ENCODE measurements around the gene YIPF3.
"Not testable (repeated sequence)": the region's sequence is repeated elsewhere in the genome, so short reads cannot be mapped to it uniquely, and the experiment has no call there.

Gene YIPF3

GRCh38 chr6:43491750-43492661 lies 24.7 kb downstream of the YIPF3 start:
- DNase-seq = no peak

- DNase-seq = no peak
Observed at GRCh38 chr6:43490523-43490939, 26.2 kb downstream of the YIPF3 start.

DNA sequence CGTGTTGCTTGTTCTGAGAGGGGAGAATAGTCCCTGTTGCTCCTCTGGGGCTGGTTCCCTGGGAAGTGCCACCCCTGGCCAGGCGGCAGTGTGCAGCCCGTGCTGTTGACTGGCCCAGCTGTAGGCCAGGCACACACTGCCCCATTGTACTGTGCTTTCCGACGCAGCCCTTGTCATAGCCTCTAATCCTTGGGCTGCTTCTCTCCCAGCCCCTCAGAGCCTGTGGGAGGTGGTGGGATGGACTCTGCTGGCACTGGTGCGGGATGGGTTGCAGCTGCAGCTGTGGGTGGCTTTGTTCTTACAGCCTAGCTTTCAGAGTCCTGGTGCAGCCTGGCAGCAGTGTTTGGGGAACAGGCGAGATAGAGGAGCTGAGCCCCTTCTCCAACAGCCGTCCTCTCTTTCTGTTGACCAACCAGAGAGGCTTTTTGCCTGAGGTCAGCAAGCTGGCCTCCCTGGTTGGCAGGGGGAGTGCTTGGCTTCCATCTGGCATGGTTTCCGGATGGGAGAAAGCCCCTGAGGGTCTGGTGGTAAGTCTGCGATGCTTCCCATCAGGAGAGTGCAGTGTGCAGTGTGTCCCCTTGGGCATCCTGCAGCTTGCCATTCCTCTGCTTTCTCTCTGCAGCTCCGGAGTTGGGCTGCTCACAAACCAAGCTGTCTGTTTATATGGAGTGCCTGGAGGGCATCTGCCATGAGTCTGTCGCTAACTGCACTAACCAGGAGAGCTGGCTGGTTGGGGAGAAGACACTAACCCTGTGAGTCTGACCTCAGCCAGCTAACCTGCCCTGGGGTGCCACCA lies 27.3 kb downstream of the YIPF3 start:
- DNase-seq = no peak

DNA sequence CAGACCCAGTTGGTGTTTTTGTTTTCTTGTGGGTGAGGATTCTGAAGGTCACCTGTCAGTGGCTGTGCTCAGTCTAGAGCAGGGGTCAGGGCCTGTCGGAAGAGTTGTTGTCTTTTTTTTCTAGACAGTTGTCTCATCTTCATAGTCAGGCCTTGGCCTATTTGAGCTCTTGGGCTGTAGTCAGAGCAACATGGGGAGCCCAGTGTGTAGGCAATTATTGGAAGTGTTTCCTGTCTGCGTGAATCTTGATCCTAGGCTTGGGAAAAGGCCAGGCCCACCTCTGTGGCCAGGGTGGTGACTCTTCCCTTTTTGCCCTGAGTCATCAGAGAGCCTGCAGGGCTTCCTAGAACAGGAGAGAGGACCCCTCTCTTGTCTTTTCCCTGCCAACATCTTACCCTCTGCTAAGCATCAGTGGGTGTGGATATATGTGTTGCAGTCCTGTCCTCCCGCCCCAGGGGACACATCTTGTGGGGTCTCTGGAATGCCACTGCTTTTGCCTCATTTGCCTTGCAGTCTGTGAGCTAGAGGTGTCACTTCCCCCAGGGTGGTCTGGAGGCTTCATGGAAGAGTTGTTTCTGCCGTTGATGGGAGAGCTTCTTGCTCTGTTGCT lies 28.0 kb downstream of the YIPF3 start:
- DNase-seq = no peak

GRCh38 chr6:43481591-43482236 lies 35.0 kb downstream of the YIPF3 start:
- DNase-seq = no peak

GRCh38 chr6:43481075-43481474 lies 35.7 kb downstream of the YIPF3 start:
- DNase-seq = no peak

- peak; percentile 75 to 80 for DNase-seq
Observed at GRCh38 chr6:43478008-43478372, 38.7 kb downstream of the YIPF3 start.

DNA sequence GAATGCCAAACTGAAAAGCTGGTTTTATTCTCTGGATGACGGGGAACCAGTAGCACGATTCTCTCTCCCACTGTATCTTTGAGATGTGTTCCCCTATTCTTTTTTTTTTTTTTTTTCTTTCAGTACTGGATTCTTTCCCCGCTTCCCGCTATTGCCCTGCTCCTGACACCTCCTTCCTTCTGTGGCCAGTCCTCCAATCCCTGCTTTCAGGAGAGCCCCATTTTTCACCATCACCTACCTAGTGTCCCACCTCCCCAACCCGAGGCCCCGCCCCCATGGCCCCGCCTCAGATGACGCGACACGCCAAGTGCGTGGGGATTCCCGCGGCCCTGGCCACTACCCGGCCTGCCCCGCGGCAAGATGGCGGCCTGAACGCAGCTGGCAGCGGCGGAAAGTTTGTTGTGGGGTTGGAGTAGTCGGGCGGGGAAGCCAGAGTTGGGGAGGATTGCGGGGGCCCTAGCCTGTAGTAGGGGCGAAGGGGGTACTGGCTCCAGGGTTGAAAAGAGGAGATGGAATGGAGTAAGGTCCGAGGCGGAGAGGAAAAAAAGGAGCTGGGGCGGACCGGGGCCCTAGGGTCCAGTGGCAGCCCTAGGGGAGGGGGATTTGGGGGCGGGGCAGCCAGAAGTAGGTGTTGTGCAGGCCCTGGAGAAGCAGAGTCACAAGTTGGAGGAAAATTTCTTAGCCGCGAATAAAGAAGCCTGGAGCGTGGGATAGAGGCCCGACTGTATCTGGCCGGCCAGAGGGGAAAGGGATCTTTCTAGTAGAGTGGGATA lies 39.3 kb downstream of the YIPF3 start, which contains the start of gene TJAP1:
Gene TJAP1, plus strand, starts transcription at position 336 of the 773 bp plus-strand sequence. CDS start 21,432 bp downstream, outside the sequence.
- peak; percentile 79 to 85 for DNase-seq

DNA sequence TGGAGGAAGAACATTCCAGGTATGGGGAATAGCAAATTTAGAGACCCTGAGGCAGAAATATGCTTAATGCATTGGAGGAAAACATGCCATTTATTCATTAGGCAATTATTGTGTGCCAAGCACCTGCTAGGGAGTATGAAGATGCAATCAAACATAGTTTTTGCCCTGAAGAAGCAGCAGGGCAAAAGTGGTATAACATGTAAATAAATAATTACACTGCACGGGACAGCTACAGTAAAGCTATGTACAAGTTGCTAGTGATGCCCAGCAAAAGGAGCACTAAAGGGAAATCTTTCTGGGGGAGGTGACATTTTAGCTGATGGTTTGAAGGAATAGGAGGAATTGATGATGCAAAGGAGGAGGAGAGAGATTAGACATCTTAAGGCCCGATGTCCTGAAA lies 40.0 kb downstream of the YIPF3 start:
- DNase-seq = no peak

GRCh38 chr6:43475516-43475915 lies 41.2 kb downstream of the YIPF3 start:
- peak; percentile 95 to 97 for DNase-seq

DNA sequence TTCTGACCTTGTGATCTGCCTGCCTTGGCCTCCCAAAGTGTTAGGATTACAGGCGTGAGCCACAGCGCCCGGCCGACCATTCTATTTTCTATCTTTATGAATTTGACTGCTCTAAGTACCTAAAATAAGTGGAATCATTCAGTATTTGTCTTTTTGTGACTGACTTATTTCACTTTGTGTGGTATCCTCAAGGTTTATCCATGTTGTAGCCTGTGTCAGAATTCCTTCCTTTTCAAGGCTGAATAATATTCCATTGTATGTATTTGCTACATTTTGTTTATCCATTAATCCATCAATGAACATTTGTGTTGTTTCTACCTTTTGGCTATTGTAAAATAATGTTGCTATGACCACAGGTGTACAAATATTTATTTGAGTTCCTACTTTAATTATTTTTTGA lies 44.2 kb downstream of the YIPF3 start:
- no peak for DNase-seq

GRCh38 chr6:43471399-43471798 lies 45.3 kb downstream of the YIPF3 start:
- DNase-seq = no peak

GRCh38 chr6:43469947-43470346 lies 46.8 kb downstream of the YIPF3 start:
- DNase-seq = no peak

- DNase-seq = no peak
Observed at GRCh38 chr6:43468748-43469681, 47.7 kb downstream of the YIPF3 start.

- DNase-seq = peak; percentile 40 to 77
Observed at GRCh38 chr6:43468240-43468639, 48.5 kb downstream of the YIPF3 start.

GRCh38 chr6:43467752-43468151 lies 49.0 kb downstream of the YIPF3 start:
- DNase-seq = no peak

GRCh38 chr6:43467265-43467664 lies 49.5 kb downstream of the YIPF3 start:
- DNase-seq = not testable (repeated sequence)

DNA sequence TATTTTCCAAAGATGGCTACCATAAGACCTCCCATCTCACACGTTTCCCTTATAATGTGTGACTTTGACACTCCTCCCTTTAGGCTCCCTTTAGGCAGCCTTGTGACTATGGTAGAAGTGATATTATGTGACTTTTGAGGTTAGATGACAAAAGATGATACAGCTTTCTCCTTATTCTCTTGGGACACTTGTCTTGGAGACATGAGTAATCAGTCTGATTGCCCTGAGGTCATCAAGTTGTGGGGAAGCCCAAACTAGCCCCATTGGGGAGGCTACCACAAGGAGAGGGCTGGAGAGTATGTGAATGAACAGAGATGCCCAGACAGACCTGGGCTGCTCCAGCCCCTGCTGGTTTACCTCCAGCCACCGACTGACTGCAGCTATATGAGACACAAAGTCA lies 50.8 kb downstream of the YIPF3 start:
- no peak for DNase-seq

DNA sequence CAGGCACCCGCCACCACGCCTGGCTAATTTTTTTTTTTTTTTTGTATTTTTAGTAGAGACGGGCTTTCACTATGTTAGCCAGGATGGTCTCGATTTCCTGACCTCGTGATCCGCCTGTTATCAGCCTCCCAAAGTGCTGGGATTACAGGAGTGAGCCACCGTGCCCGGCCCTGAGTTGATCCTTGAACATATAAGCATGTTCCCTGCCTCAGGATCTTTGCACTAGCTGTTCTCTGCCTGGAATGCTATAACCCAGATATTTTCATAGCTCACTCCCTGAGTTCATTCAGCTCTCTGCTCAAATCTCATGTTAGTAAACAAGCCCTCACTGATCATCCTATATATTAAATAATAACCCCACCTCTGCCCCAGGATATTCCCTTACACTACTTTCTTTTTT lies 52.4 kb downstream of the YIPF3 start:
- no peak for DNase-seq

- DNase-seq = no peak
Observed at GRCh38 chr6:43461936-43462335, 54.8 kb downstream of the YIPF3 start.
